Upper lobe of right lung (tissue), 1 donor: ENCODE data around the gene TMEM139. TPM values are rescaled to one million over a fixed set of nuclear protein-coding genes. Genes with fewer than 3 reads are reported as not detected.

ENCODE experiments used
- ATAC-seq: fragments of 200-7000 bp; cut with Tn5 transposase; one replicate; pipeline ENCODE4 v1.9.1; 2020; ENCODE audit warnings: mild to moderate bottlenecking, moderate library complexity
- DNase-seq: peaks from one replicate; pipeline ENCODE4 v3.0.0-alpha.2; 2020
- H3K27ac ChIP-seq: fragments of 200-600 bp; one replicate; pipeline ENCODE4 v1.8.0; 2022
- H3K27me3 ChIP-seq: fragments of 200-600 bp; one replicate; pipeline ENCODE4 v1.8.0; 2022; ENCODE audit warnings: mild to moderate bottlenecking
- H3K36me3 ChIP-seq: fragments of 200-600 bp; one replicate; pipeline ENCODE4 v1.8.0; 2022
- H3K4me1 ChIP-seq: fragments of 200-600 bp; one replicate; pipeline ENCODE4 v1.8.0; 2022
- H3K4me3 ChIP-seq: fragments of 200-600 bp; one replicate; pipeline ENCODE4 v1.8.0; 2022; ENCODE audit warnings: mild to moderate bottlenecking
- H3K9me3 ChIP-seq: fragments of 200-600 bp; one replicate; pipeline ENCODE4 v1.8.0; 2022
- CTCF ChIP-seq: fragments of 200-600 bp; IDR thresholded peaks from one replicate; pipeline ENCODE4 v1.8.0; 2022; ENCODE audit warnings: antibody characterized with exemption
- intact Hi-C: fragments of 100-400 bp; cut with DNase I; formaldehyde crosslinking; loops from one replicate; pipeline ENCODE4 v1.11.0; 2022
- total RNA-seq: library from RNA; stranded (reverse); fragmentation: NEBNext Ultra II Directional; extraction: Animal tissue kit (Norgen Biotek cat#: 25700); gene quantifications from one replicate; pipeline ENCODE4 v1.2.1, GENCODE V29; 2021
- donor health status: DM: no; HTN: yes; CAD: no; lungs with severe emphysema.

The TMEM139 gene
- total RNA-seq, 1 donor from 2014 or later, result 25.1 TPM

- intact Hi-C loops, result no loop called here
- no peaks in the 10 kb centered on the region for H3K27me3 ChIP-seq
- DNase-seq, result no peak
- H3K9me3 ChIP-seq, result no peaks in the 10 kb centered on the region
- TF ChIP-seq CTCF, result no peak
- peaks cover 32% of the 10 kb centered on the region for H3K4me1 ChIP-seq
- peaks cover 37% of the 10 kb centered on the region for H3K36me3 ChIP-seq
- no peak overlapping the region for H3K4me3 ChIP-seq
- no peak for ATAC-seq
- H3K27ac ChIP-seq, result no peak overlapping the region
Measured at GRCh38 chr7:143290293-143290692, 5.5 kb downstream of the TMEM139 start.

GRCh38 chr7:143292876-143293275, 8.1 kb downstream of the TMEM139 start:
- ATAC-seq (no peak), DNase-seq (no peak)
- Histone ChIP-seq H3K4me1 (peaks cover 36% of the 10 kb centered on the region), H3K36me3 (peaks cover 63% of the 10 kb centered on the region), H3K27ac (no peak overlapping the region), H3K4me3 (no peak overlapping the region), H3K27me3 (no peaks in the 10 kb centered on the region), H3K9me3 (no peaks in the 10 kb centered on the region)
- no peak for TF ChIP-seq CTCF
- intact Hi-C loops, result no loop called here

DNA sequence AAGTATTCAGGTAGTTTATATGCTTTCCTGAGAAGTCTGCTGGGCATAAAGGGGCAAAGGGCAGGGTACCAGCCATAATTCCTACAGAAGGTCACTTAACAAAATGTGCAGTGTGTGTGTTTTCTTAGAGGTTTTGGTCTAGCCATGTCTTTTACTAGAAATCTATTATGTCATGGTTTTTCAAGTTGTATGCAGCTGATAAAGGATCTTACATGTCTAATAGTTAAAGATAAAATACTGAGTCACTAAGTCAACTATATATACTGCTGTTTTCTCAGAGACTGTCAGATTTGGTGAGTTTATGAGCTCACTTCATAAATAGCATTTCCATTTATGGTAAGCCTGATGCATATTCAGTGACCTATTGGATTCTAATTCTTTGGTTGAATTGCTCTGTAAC, 11.1 kb downstream of the TMEM139 start:
- DNase-seq, result no peak
- ATAC-seq, result no peak
- H3K4me1 ChIP-seq, result peaks cover 28% of the 10 kb centered on the region
- no peak overlapping the region for H3K4me3 ChIP-seq
- no peaks in the 10 kb centered on the region for H3K9me3 ChIP-seq
- intact Hi-C loops, result no loop called here
- TF ChIP-seq CTCF, result no peak
- no peaks in the 10 kb centered on the region for H3K27me3 ChIP-seq
- no peak overlapping the region for H3K27ac ChIP-seq
- H3K36me3 ChIP-seq, result peaks cover 91% of the 10 kb centered on the region

GRCh38 chr7:143296686-143297085, 11.9 kb downstream of the TMEM139 start:
- peaks cover 24% of the 10 kb centered on the region for H3K4me1 ChIP-seq
- no peak overlapping the region for H3K27ac ChIP-seq

GRCh38 chr7:143299346-143299745, 14.6 kb downstream of the TMEM139 start:
- Histone ChIP-seq H3K4me1 (peaks cover 24% of the 10 kb centered on the region), H3K36me3 (peaks cover 98% of the 10 kb centered on the region), H3K27ac (no peak overlapping the region), H3K9me3 (no peaks in the 10 kb centered on the region), H3K4me3 (no peak overlapping the region), H3K27me3 (no peaks in the 10 kb centered on the region)
- DNase-seq, result no peak
- no peak for ATAC-seq
- TF ChIP-seq CTCF, result no peak
- intact Hi-C loops, result no loop called here

More at GRCh38 chr7:143296686-143297085, 11.9 kb downstream of the TMEM139 start:
- Histone ChIP-seq H3K4me3 (no peak overlapping the region), H3K9me3 (no peaks in the 10 kb centered on the region), H3K27me3 (no peaks in the 10 kb centered on the region), H3K36me3 (peaks cover 99% of the 10 kb centered on the region)
- intact Hi-C loops, result no loop called here
- no peak for DNase-seq
- no peak for ATAC-seq
- no peak for TF ChIP-seq CTCF

DNA sequence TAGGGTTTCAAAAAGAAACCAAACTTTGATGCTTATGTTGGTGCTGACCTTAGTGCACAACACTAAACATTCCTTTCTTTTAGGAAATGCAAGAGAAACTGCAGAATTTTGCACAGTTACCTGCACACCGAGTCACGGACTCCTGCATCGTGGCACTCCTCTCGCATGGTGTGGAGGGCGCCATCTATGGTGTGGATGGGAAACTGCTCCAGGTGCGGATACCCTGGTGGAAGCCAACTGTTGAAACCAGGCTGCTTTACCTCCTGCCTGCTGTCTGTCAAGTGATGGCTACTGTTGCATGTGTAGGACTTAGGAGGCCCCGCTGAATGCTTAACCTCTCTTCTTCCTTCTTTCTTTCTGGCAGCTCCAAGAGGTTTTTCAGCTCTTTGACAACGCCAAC, 15.1 kb downstream of the TMEM139 start:
- DNase-seq (no peak), ATAC-seq (peak; percentile 67)
- H3K27ac ChIP-seq, result no peak overlapping the region
- no peaks in the 10 kb centered on the region for H3K9me3 ChIP-seq
- H3K36me3 ChIP-seq, result peaks cover 98% of the 10 kb centered on the region
- intact Hi-C loops, result loop anchor here (10.0 kb wide), 1 partner anchor 55 kb away; no protein-coding TSS in a partner anchor
- H3K4me3 ChIP-seq, result no peak overlapping the region
- TF ChIP-seq CTCF, result peak; percentile 62
- H3K4me1 ChIP-seq, result peaks cover 24% of the 10 kb centered on the region
- no peaks in the 10 kb centered on the region for H3K27me3 ChIP-seq
